Measurements from ENCODE around the gene KIF20B. TPM values are rescaled to one million over a fixed set of nuclear protein-coding genes. Genes with fewer than 3 reads are reported as not detected.

Gene KIF20B
- total RNA-seq, 2 experiments from 2014 or later: 58.1 to 63.2 TPM

DNA sequence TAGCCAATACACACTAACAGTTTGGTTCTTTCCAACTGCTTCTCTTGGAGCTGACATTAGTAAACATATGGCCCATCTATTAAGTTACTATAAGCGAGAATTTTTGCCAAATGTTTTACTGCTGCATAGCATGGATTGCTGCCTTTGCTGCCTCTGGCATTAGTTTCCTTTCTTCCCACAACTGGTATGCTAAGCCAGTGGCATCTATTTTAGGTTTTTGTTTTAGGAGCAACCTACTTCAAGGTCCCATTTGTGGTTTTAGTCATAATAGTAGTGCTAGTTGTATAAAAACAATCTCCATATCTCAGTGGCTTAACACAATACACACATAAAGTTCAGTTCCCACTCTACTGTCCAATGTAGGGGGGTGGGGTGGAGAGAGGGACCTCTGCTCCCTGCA, 30.5 kb upstream of the KIF20B start:
- Mint-ChIP-seq H3K4me1 (ENCODE audit: low read depth) (no peaks in the 10 kb centered on the region), H3K9me3 (no peaks in the 10 kb centered on the region), H3K27ac (no peak overlapping the region), H3K4me3 (no peak overlapping the region), H3K36me3 (ENCODE audit: low read depth) (no peaks in the 10 kb centered on the region), H3K27me3 (peaks cover 5% of the 10 kb centered on the region)
- POLR2A ChIA-PET: no interaction called here
- TF ChIP-seq, protein P1, sequence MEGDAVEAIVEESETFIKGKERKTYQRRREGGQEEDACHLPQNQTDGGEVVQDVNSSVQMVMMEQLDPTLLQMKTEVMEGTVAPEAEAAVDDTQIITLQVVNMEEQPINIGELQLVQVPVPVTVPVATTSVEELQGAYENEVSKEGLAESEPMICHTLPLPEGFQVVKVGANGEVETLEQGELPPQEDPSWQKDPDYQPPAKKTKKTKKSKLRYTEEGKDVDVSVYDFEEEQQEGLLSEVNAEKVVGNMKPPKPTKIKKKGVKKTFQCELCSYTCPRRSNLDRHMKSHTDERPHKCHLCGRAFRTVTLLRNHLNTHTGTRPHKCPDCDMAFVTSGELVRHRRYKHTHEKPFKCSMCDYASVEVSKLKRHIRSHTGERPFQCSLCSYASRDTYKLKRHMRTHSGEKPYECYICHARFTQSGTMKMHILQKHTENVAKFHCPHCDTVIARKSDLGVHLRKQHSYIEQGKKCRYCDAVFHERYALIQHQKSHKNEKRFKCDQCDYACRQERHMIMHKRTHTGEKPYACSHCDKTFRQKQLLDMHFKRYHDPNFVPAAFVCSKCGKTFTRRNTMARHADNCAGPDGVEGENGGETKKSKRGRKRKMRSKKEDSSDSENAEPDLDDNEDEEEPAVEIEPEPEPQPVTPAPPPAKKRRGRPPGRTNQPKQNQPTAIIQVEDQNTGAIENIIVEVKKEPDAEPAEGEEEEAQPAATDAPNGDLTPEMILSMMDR (IDR thresholded peaks at IDR 0.05): no peak
- no peak for ATAC-seq
- no peak for DNase-seq
- CTCF ChIA-PET: no interaction called here
- intact Hi-C loops (cut with micrococcal nuclease): no loop called here

DNA sequence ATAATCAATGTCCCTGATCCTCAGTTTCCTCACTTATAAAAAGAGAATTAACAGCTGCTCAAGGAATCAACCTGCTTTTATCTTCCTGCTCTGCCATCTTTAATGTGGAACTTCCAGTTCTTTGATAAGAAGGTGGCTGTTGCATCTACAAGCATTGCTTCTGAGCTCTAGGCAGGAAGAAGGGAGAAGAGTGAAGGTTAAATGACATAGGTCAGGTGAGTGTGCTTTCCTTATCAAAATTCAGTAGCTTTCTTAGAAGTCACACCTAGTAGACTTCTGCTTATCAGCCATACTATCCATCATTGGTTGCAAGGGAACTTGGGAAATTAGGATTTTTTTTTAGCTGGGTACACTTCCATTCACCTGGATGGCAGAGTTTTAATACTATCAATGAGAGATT, 24.0 kb upstream of the KIF20B start:
- Mint-ChIP-seq H3K36me3 (ENCODE audit: low read depth) (no peaks in the 10 kb centered on the region), H3K27me3 (peaks cover 13% of the 10 kb centered on the region), H3K27ac (no peak overlapping the region), H3K9me3 (no peaks in the 10 kb centered on the region), H3K4me1 (ENCODE audit: low read depth) (no peaks in the 10 kb centered on the region), H3K4me3 (no peak overlapping the region)
- intact Hi-C loops (cut with micrococcal nuclease): no loop called here
- ChIA-PET CTCF (no interaction called here), POLR2A (no interaction called here)
- ATAC-seq (no peak), DNase-seq (no peak)
- TF ChIP-seq, protein P1 (IDR thresholded peaks at IDR 0.05): no peak

DNA sequence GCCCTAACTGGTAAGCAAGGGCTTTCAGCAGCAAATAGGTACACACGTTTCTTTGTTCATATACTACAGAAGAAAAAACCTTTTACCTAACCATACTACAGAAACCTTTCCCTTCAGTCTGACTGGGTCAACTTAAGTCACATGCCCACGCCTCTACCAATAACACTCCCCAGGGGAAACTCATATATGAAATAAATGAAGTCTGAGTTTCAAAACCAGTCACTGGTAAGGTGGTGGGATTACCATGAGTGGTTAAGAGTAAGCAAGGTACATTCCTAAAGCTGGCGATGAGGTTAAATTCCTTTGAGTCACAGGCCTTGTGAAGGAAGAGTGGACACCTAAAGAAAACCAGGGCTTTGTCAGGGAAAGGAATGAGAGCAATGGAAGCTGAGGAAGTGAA, 21.4 kb upstream of the KIF20B start:
- Mint-ChIP-seq H3K4me1 (ENCODE audit: low read depth) (no peaks in the 10 kb centered on the region), H3K4me3 (no peak overlapping the region), H3K9me3 (no peaks in the 10 kb centered on the region), H3K27ac (no peak overlapping the region), H3K36me3 (ENCODE audit: low read depth) (no peaks in the 10 kb centered on the region), H3K27me3 (peaks cover 15% of the 10 kb centered on the region)
- DNase-seq (no peak), ATAC-seq (no peak)
- POLR2A ChIA-PET: interaction anchor here (0.7 kb wide), 1 partner anchor 67 kb away, joined by 3 read pairs; no protein-coding TSS in a partner anchor
- CTCF ChIA-PET: interaction anchor here (1.2 kb wide), 1 partner anchor 37 kb away, joined by 3 read pairs; no protein-coding TSS in a partner anchor
- TF ChIP-seq, protein P1 (IDR thresholded peaks at IDR 0.05): no peak
- intact Hi-C loops (cut with micrococcal nuclease): no loop called here

DNA sequence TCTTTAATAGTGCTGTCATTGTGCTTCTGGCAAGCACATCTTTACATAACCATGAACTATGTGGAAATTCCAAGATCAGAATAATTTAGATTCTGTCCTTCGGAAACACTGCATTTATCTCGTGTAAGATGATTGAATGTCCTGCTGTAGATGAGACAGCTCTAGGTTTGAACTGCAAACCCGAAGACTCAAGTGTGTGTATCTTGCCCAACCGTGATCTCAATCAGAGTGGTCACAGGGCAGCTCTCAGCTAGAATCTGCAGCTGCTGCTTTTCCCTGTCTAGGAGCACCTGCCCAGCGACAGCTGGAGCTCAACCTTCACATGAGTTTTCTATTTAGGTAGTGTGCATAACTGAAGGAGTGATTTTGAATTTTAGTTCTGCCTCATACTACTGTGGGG, 17.5 kb upstream of the KIF20B start:
- CTCF ChIA-PET: no interaction called here
- H3K27ac Mint-ChIP-seq: no peak overlapping the region
- H3K27me3 Mint-ChIP-seq: peaks cover 17% of the 10 kb centered on the region
- peaks cover 3% of the 10 kb centered on the region for H3K4me1 Mint-ChIP-seq (ENCODE audit: low read depth)
- H3K36me3 Mint-ChIP-seq (ENCODE audit: low read depth): no peaks in the 10 kb centered on the region
- H3K9me3 Mint-ChIP-seq: no peaks in the 10 kb centered on the region
- no peak overlapping the region for H3K4me3 Mint-ChIP-seq
- POLR2A ChIA-PET: no interaction called here
- no peak for ATAC-seq
- no peak for DNase-seq
- intact Hi-C loops (cut with micrococcal nuclease): no loop called here
- TF ChIP-seq, protein P1 (IDR thresholded peaks at IDR 0.05): no peak

DNA sequence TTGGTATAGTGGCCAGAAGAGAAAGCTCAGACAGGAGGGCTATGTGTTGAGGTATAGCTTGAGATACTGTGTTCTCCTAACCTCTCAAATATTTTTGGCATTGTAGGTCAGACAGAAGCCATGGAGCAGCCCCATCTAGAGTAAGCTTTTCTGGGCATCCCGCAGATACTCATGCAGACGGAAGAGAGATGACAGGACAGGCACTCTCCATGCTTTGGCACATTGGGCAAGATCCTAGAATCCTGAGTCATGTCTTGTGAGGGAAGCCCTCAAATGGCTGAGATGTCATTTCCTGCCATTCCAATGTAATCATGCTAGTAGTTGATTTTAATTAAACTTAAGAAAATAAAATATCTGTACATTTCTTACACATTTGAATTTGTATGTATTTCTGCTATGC, 16.8 kb upstream of the KIF20B start:
- POLR2A ChIA-PET: no interaction called here
- H3K36me3 Mint-ChIP-seq (ENCODE audit: low read depth): no peaks in the 10 kb centered on the region

More for the DNA sequence above, 16.8 kb upstream of the KIF20B start:
- no peak overlapping the region for H3K4me3 Mint-ChIP-seq
- no peak for DNase-seq
- peaks cover 16% of the 10 kb centered on the region for H3K27me3 Mint-ChIP-seq
- CTCF ChIA-PET: no interaction called here
- intact Hi-C loops (cut with micrococcal nuclease): no loop called here
- TF ChIP-seq, protein P1 (IDR thresholded peaks at IDR 0.05): no peak
- H3K27ac Mint-ChIP-seq: no peak overlapping the region
- peaks cover 3% of the 10 kb centered on the region for H3K4me1 Mint-ChIP-seq (ENCODE audit: low read depth)
- no peaks in the 10 kb centered on the region for H3K9me3 Mint-ChIP-seq
- no peak for ATAC-seq
